GM23338 (cell line): ENCODE measurements around the gene GRK4.

ENCODE experiments used
- CREB1 ChIP-seq: fragments of 250-450 bp; sonication (Bioruptor Pico); IDR thresholded peaks from 2 replicates; pipeline ENCODE4 v1.5.0; 2020; ENCODE audit warnings: low read depth, mild to moderate bottlenecking, moderate library complexity
- EZH2 ChIP-seq: fragments of 200-600 bp; sonication (generic); IDR thresholded peaks from one replicate; pipeline ENCODE4 v1.8.0; 2017; ENCODE audit warnings: antibody characterized with exemption, mild to moderate bottlenecking, low read depth; ENCODE audit not compliant: unreplicated experiment
- EZH2phosphoT487 ChIP-seq: fragments of 200-600 bp; sonication (generic); IDR thresholded peaks from one replicate; pipeline ENCODE4 v1.8.1; 2018; ENCODE audit warnings: antibody characterized with exemption; ENCODE audit not compliant: unreplicated experiment
- JUNB ChIP-seq: IDR thresholded peaks from one replicate; pipeline ENCODE4 v1.6.1; 2016; ENCODE audit warnings: antibody characterized with exemption; ENCODE audit not compliant: unreplicated experiment
- NANOG ChIP-seq: IDR thresholded peaks from 2 replicates; pipeline ENCODE4 v1.6.1; 2016; ENCODE audit warnings: antibody characterized with exemption, borderline replicate concordance
- POLR2AphosphoS5 ChIP-seq: IDR thresholded peaks from 2 replicates; pipeline ENCODE4 v1.6.1; 2016; ENCODE audit warnings: antibody characterized with exemption, low read depth
- STAT1 ChIP-seq: IDR thresholded peaks from one replicate; pipeline ENCODE4 v1.6.1; 2016; ENCODE audit warnings: antibody characterized with exemption; ENCODE audit not compliant: unreplicated experiment
- ZNF114 ChIP-seq: fragments of 250-450 bp; sonication (Bioruptor Pico); IDR thresholded peaks from 2 replicates; pipeline ENCODE4 v1.5.0; 2020; ENCODE audit warnings: mild to moderate bottlenecking, moderate library complexity
- TF ChIP-seq, protein P1 (sequence below), 2 experiments: fragments of 200-600 bp in 1 of 2; sonication (generic) in 1 of 2; conservative IDR thresholded peaks; 2 replicates each; pipeline versions ENCODE4 v1.5.1 to v1.6.1; 2016 to 2017; ENCODE audit warnings: antibody characterized with exemption in 2 of 2, low read depth in 2 of 2, mild to moderate bottlenecking in 2 of 2, moderate library complexity in 1 of 2
- TF ChIP-seq, protein P2 (sequence below): IDR thresholded peaks from one replicate; pipeline ENCODE4 v1.6.1; 2018; ENCODE audit warnings: antibody characterized with exemption; ENCODE audit not compliant: unreplicated experiment
- TF ChIP-seq, protein P3 (sequence below): fragments of 250-450 bp; sonication (Bioruptor Pico); IDR thresholded peaks from 2 replicates; pipeline ENCODE4 v1.5.0; 2020; ENCODE audit warnings: mild to moderate bottlenecking, moderate library complexity
- TF ChIP-seq, protein P4 (sequence below): IDR thresholded peaks from 2 replicates; pipeline ENCODE4 v1.6.1; 2016; ENCODE audit warnings: antibody characterized with exemption

- TF ChIP-seq EZH2 (no peak), POLR2AphosphoS5 (no peak), EZH2phosphoT487 (no peak), JUNB (no peak), CREB1 (CRISPR knock-in tag) (no peak), ZNF114 (CRISPR knock-in tag) (no peak), NANOG (no peak), STAT1 (no peak)
- TF ChIP-seq, protein P1, sequence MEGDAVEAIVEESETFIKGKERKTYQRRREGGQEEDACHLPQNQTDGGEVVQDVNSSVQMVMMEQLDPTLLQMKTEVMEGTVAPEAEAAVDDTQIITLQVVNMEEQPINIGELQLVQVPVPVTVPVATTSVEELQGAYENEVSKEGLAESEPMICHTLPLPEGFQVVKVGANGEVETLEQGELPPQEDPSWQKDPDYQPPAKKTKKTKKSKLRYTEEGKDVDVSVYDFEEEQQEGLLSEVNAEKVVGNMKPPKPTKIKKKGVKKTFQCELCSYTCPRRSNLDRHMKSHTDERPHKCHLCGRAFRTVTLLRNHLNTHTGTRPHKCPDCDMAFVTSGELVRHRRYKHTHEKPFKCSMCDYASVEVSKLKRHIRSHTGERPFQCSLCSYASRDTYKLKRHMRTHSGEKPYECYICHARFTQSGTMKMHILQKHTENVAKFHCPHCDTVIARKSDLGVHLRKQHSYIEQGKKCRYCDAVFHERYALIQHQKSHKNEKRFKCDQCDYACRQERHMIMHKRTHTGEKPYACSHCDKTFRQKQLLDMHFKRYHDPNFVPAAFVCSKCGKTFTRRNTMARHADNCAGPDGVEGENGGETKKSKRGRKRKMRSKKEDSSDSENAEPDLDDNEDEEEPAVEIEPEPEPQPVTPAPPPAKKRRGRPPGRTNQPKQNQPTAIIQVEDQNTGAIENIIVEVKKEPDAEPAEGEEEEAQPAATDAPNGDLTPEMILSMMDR (conservative IDR thresholded peaks at IDR 0.05; ENCODE audit: low read depth in 2 of 2) = no peak
- TF ChIP-seq, protein P2, sequence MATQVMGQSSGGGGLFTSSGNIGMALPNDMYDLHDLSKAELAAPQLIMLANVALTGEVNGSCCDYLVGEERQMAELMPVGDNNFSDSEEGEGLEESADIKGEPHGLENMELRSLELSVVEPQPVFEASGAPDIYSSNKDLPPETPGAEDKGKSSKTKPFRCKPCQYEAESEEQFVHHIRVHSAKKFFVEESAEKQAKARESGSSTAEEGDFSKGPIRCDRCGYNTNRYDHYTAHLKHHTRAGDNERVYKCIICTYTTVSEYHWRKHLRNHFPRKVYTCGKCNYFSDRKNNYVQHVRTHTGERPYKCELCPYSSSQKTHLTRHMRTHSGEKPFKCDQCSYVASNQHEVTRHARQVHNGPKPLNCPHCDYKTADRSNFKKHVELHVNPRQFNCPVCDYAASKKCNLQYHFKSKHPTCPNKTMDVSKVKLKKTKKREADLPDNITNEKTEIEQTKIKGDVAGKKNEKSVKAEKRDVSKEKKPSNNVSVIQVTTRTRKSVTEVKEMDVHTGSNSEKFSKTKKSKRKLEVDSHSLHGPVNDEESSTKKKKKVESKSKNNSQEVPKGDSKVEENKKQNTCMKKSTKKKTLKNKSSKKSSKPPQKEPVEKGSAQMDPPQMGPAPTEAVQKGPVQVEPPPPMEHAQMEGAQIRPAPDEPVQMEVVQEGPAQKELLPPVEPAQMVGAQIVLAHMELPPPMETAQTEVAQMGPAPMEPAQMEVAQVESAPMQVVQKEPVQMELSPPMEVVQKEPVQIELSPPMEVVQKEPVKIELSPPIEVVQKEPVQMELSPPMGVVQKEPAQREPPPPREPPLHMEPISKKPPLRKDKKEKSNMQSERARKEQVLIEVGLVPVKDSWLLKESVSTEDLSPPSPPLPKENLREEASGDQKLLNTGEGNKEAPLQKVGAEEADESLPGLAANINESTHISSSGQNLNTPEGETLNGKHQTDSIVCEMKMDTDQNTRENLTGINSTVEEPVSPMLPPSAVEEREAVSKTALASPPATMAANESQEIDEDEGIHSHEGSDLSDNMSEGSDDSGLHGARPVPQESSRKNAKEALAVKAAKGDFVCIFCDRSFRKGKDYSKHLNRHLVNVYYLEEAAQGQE = no peak
- TF ChIP-seq, protein P3, sequence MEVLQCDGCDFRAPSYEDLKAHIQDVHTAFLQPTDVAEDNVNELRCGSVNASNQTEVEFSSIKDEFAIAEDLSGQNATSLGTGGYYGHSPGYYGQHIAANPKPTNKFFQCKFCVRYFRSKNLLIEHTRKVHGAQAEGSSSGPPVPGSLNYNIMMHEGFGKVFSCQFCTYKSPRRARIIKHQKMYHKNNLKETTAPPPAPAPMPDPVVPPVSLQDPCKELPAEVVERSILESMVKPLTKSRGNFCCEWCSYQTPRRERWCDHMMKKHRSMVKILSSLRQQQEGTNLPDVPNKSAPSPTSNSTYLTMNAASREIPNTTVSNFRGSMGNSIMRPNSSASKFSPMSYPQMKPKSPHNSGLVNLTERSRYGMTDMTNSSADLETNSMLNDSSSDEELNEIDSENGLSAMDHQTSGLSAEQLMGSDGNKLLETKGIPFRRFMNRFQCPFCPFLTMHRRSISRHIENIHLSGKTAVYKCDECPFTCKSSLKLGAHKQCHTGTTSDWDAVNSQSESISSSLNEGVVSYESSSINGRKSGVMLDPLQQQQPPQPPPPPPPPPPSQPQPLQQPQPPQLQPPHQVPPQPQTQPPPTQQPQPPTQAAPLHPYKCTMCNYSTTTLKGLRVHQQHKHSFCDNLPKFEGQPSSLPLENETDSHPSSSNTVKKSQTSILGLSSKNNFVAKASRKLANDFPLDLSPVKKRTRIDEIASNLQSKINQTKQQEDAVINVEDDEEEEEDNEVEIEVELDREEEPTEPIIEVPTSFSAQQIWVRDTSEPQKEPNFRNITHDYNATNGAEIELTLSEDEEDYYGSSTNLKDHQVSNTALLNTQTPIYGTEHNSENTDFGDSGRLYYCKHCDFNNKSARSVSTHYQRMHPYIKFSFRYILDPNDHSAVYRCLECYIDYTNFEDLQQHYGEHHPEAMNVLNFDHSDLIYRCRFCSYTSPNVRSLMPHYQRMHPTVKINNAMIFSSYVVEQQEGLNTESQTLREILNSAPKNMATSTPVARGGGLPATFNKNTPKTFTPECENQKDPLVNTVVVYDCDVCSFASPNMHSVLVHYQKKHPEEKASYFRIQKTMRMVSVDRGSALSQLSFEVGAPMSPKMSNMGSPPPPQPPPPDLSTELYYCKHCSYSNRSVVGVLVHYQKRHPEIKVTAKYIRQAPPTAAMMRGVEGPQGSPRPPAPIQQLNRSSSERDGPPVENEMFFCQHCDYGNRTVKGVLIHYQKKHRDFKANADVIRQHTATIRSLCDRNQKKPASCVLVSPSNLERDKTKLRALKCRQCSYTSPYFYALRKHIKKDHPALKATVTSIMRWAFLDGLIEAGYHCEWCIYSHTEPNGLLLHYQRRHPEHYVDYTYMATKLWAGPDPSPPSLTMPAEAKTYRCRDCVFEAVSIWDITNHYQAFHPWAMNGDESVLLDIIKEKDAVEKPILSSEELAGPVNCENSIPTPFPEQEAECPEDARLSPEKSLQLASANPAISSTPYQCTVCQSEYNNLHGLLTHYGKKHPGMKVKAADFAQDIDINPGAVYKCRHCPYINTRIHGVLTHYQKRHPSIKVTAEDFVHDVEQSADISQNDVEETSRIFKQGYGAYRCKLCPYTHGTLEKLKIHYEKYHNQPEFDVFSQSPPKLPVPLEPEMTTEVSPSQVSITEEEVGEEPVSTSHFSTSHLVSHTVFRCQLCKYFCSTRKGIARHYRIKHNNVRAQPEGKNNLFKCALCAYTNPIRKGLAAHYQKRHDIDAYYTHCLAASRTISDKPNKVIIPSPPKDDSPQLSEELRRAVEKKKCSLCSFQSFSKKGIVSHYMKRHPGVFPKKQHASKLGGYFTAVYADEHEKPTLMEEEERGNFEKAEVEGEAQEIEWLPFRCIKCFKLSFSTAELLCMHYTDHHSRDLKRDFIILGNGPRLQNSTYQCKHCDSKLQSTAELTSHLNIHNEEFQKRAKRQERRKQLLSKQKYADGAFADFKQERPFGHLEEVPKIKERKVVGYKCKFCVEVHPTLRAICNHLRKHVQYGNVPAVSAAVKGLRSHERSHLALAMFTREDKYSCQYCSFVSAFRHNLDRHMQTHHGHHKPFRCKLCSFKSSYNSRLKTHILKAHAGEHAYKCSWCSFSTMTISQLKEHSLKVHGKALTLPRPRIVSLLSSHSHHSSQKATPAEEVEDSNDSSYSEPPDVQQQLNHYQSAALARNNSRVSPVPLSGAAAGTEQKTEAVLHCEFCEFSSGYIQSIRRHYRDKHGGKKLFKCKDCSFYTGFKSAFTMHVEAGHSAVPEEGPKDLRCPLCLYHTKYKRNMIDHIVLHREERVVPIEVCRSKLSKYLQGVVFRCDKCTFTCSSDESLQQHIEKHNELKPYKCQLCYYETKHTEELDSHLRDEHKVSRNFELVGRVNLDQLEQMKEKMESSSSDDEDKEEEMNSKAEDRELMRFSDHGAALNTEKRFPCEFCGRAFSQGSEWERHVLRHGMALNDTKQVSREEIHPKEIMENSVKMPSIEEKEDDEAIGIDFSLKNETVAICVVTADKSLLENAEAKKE (CRISPR knock-in tag) = no peak
- TF ChIP-seq, protein P4, sequence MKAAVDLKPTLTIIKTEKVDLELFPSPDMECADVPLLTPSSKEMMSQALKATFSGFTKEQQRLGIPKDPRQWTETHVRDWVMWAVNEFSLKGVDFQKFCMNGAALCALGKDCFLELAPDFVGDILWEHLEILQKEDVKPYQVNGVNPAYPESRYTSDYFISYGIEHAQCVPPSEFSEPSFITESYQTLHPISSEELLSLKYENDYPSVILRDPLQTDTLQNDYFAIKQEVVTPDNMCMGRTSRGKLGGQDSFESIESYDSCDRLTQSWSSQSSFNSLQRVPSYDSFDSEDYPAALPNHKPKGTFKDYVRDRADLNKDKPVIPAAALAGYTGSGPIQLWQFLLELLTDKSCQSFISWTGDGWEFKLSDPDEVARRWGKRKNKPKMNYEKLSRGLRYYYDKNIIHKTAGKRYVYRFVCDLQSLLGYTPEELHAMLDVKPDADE = no peak
Observed at GRCh38 chr4:2977211-2978088, 14.1 kb downstream of the GRK4 start.
